OCI-LY3 (cell line): Measurements from ENCODE around the gene TMEM87A.

Experiments used
- H2AFZ ChIP-seq: fragments of 200-600, 300-600 bp; shearing (Covaris generic); 2 replicates; pipeline ENCODE4 v1.6.0; 2014; ENCODE audit warnings: antibody characterized with exemption, low read depth, low read length
- H3K27ac ChIP-seq: fragments of 200-600, 300-600 bp; sonication (generic); 2 replicates; pipeline ENCODE4 v1.5.1; 2014; ENCODE audit warnings: mild to moderate bottlenecking, low read length, moderate library complexity, mixed read lengths
- H3K27me3 ChIP-seq: fragments of 200-600, 300-600 bp; sonication (generic); 2 replicates; pipeline ENCODE4 v1.6.1; 2014; ENCODE audit warnings: low read depth, low read length, mixed read lengths
- H3K36me3 ChIP-seq: fragments of 200-600, 300-600 bp; sonication (generic); replicated peaks from 2 replicates; pipeline ENCODE3; 2014; ENCODE audit warnings: low read depth, low read length, mixed read lengths
- H3K4me1 ChIP-seq: fragments of 300-600, 200-600 bp; sonication (generic); 2 replicates; pipeline ENCODE4 v1.6.1; 2014; ENCODE audit warnings: low read length, mixed read lengths
- H3K4me2 ChIP-seq: fragments of 200-600, 300-600 bp; sonication (generic); 2 replicates; pipeline ENCODE4 v1.6.1; 2014; ENCODE audit warnings: low read length, mixed read lengths
- H3K4me3 ChIP-seq: fragments of 300-600, 200-600 bp; sonication (generic); 2 replicates; pipeline ENCODE4 v1.5.1; 2014; ENCODE audit warnings: antibody characterized with exemption, mild to moderate bottlenecking, low read length, moderate library complexity
- H3K79me2 ChIP-seq: fragments of 300-600, 200-600 bp; shearing (Covaris generic); 2 replicates; pipeline ENCODE4 v1.6.1; 2014; ENCODE audit warnings: mild to moderate bottlenecking, low read length, mixed read lengths
- H3K9ac ChIP-seq: fragments of 300-600, 200-600 bp; shearing (Covaris generic); 2 replicates; pipeline ENCODE4 v1.6.0; 2014; ENCODE audit warnings: mild to moderate bottlenecking, low read length, moderate library complexity
- H3K9me3 ChIP-seq: fragments of 200-600, 300-600 bp; shearing (Covaris generic); 2 replicates; pipeline ENCODE4 v1.6.1; 2014; ENCODE audit warnings: low read length, mixed read lengths; ENCODE audit not compliant: insufficient read depth
- H4K20me1 ChIP-seq: fragments of 200-600, 300-600 bp; sonication (generic); 2 replicates; pipeline ENCODE4 v1.6.1; 2016; ENCODE audit warnings: low read length, mixed read lengths; ENCODE audit not compliant: insufficient read depth
- CTCF ChIP-seq: fragments of 200-600, 300-600 bp; sonication (generic); IDR thresholded peaks from 2 replicates; pipeline ENCODE4 v1.5.1; 2014; ENCODE audit warnings: antibody characterized with exemption, low read length, low read depth
- EZH2phosphoT487 ChIP-seq: fragments of 200-600 bp; shearing (Covaris generic); IDR thresholded peaks from 2 replicates; pipeline ENCODE4 v1.6.1; 2018; ENCODE audit warnings: antibody characterized with exemption, mixed run types, low read depth

The TMEM87A gene

GRCh38 chr15:42191610-42192346, 81.5 kb downstream of the TMEM87A start:
- no peak overlapping the region for H2AFZ ChIP-seq
- H3K9ac ChIP-seq, result peak overlapping the region; percentile 42
- TF ChIP-seq EZH2phosphoT487 (no peak), CTCF (no peak)
- peaks cover 49% of the 10 kb centered on the region for H3K4me1 ChIP-seq
- no peaks in the 10 kb centered on the region for H4K20me1 ChIP-seq
- H3K4me3 ChIP-seq, result peak overlapping the region; percentile 57
- no peaks in the 10 kb centered on the region for H3K9me3 ChIP-seq
- H3K27me3 ChIP-seq, result no peaks in the 10 kb centered on the region
- H3K36me3 ChIP-seq, result peaks cover 35% of the 10 kb centered on the region
- peak overlapping the region; percentile 86 for H3K27ac ChIP-seq
- H3K4me2 ChIP-seq, result peak overlapping the region; percentile 79
- peaks cover 3% of the 10 kb centered on the region for H3K79me2 ChIP-seq

- H3K79me2 ChIP-seq, result peaks cover 3% of the 10 kb centered on the region
- no peaks in the 10 kb centered on the region for H3K27me3 ChIP-seq
- no peaks in the 10 kb centered on the region for H4K20me1 ChIP-seq
- H2AFZ ChIP-seq, result no peak overlapping the region
- H3K4me3 ChIP-seq, result no peak overlapping the region
- H3K4me1 ChIP-seq, result peaks cover 49% of the 10 kb centered on the region
- no peak for TF ChIP-seq CTCF
- TF ChIP-seq EZH2phosphoT487, result no peak
- no peaks in the 10 kb centered on the region for H3K9me3 ChIP-seq
- H3K4me2 ChIP-seq, result peak overlapping the region; percentile 79
- peaks cover 40% of the 10 kb centered on the region for H3K36me3 ChIP-seq
- H3K9ac ChIP-seq, result no peak overlapping the region
- peak overlapping the region; percentile 86; the same call in 1 of the 2 replicates for H3K27ac ChIP-seq
Measured at GRCh38 chr15:42190370-42190769, 82.9 kb downstream of the TMEM87A start.

- no peak overlapping the region for H3K27ac ChIP-seq
- no peaks in the 10 kb centered on the region for H3K9me3 ChIP-seq
- peaks cover 48% of the 10 kb centered on the region for H3K36me3 ChIP-seq
- no peak overlapping the region for H3K4me3 ChIP-seq
- TF ChIP-seq CTCF (no peak), EZH2phosphoT487 (no peak)
- H3K4me1 ChIP-seq, result peaks cover 24% of the 10 kb centered on the region
- no peaks in the 10 kb centered on the region for H3K27me3 ChIP-seq
- H4K20me1 ChIP-seq, result no peaks in the 10 kb centered on the region
- H2AFZ ChIP-seq, result no peak overlapping the region
- no peak overlapping the region for H3K4me2 ChIP-seq
- H3K9ac ChIP-seq, result no peak overlapping the region
- no peaks in the 10 kb centered on the region for H3K79me2 ChIP-seq
Measured at GRCh38 chr15:42185801-42186200, 87.4 kb downstream of the TMEM87A start.

- no peaks in the 10 kb centered on the region for H3K27me3 ChIP-seq
- peaks cover 42% of the 10 kb centered on the region for H3K36me3 ChIP-seq
- H3K9me3 ChIP-seq, result no peaks in the 10 kb centered on the region
- TF ChIP-seq CTCF, result no peak
- TF ChIP-seq EZH2phosphoT487, result no peak
- H3K79me2 ChIP-seq, result no peaks in the 10 kb centered on the region
- peaks cover 14% of the 10 kb centered on the region for H3K4me1 ChIP-seq
- no peak overlapping the region for H3K27ac ChIP-seq
- no peak overlapping the region for H3K4me2 ChIP-seq
- H3K4me3 ChIP-seq, result no peak overlapping the region
- no peak overlapping the region for H3K9ac ChIP-seq
- H2AFZ ChIP-seq, result no peak overlapping the region
- H4K20me1 ChIP-seq, result no peaks in the 10 kb centered on the region
Measured at GRCh38 chr15:42184736-42185135, 88.5 kb downstream of the TMEM87A start.
